Mucosa of descending colon (tissue), 3 donors: Measurements from ENCODE around the gene BTBD9. TPM values are rescaled to one million over a fixed set of nuclear protein-coding genes. Genes with fewer than 3 reads are reported as not detected.
A peak's percentile ranks its signal among the peaks of the same experiment; 100 is the strongest.
"Not testable (repeated sequence)": the region's sequence is repeated elsewhere in the genome, so short reads cannot be mapped to it uniquely, and the experiment has no call there.

Experiments
- ATAC-seq: fragments of 200-7000 bp; cut with Tn5 transposase; one replicate; pipeline ENCODE4 v1.9.1; 2020; ENCODE audit warnings: mild to moderate bottlenecking, moderate library complexity
- DNase-seq, 3 donors: peaks; one replicate each; pipeline ENCODE4 v3.0.0-alpha.2; 2020
- H3K36me3 ChIP-seq: fragments of 200-600 bp; one replicate; pipeline ENCODE4 v1.8.0; 2021; ENCODE audit warnings: low read depth, mild to moderate bottlenecking
- H3K4me1 ChIP-seq: fragments of 200-600 bp; one replicate; pipeline ENCODE4 v1.8.0; 2021; ENCODE audit warnings: low read depth, mild to moderate bottlenecking
- H3K4me3 ChIP-seq: fragments of 200-600 bp; one replicate; pipeline ENCODE4 v1.8.0; 2021; ENCODE audit warnings: mild to moderate bottlenecking
- H3K9me3 ChIP-seq: fragments of 200-600 bp; one replicate; pipeline ENCODE4 v1.8.0; 2021; ENCODE audit warnings: mild to moderate bottlenecking
- intact Hi-C, 2 donors: fragments of 100-400 bp; cut with DNase I in 1 of 2; cut with micrococcal nuclease in 1 of 2; formaldehyde crosslinking; loops; one replicate each; pipeline versions ENCODE4 v1.11.0 to v1.11.1; 2022; cut with DNase I, micrococcal nuclease
- total RNA-seq, 3 donors: library from RNA; stranded (reverse); fragmentation: NEBNext Ultra II Directional in 2 of 3; extraction: Animal tissue kit (Norgen Biotek cat#: 25700) in 2 of 3; gene quantifications; one replicate each; pipeline versions ENCODE4 v1.2.1 to v1.2.4, GENCODE V29; 2021 to 2023
- TF ChIP-seq, protein P1 (sequence below): fragments of 200-600 bp; IDR thresholded peaks from one replicate; pipeline ENCODE4 v1.8.0; 2022; ENCODE audit warnings: antibody characterized with exemption, mild to moderate bottlenecking
- donor health status: DM: no; HTN: no; CAD: no; lungs with moderate emphysema.
- donor health status: DM: no; HTN: no; CAD: no.
- donor health status: DM: no; HTN: yes; CAD: no.

The BTBD9 gene
- total RNA-seq, 3 donors from 2014 or later: 22.4 to 38.8 (median 23.9) TPM

DNA sequence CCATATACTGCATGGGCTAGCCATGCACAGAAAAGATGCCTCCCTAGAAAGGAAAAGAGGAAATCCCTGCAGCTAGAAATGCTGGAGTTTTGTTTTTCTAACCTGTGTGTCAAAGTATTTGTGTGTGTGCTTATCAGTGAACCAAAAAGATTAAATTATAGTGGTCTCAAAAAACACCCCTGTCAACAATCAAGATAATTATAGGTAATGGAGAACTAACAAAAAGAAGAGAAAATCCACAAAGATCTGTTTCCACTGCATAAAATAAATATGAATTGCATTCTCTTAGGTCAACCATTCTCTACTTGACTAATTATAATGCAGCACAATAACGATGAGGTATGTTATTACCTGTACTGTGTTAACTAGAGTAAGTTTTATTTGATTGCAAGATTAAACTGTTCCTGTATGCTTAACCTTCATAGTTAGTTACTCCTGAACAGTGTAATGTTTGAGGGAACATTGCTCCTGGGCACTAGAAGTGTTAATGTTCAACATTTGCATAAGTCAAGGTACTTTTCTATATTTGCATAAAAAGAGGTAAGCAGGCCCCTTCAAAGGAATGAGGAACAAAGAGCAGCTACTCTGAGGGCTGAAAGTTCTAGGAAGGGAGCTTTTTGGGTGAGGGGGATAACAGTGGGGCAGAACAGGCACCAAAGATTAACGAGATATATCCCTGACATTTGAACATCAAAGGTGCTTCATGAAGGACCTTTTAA is 212.1 kb downstream of the BTBD9 start:
- Histone ChIP-seq H3K36me3 (no peaks in the 10 kb centered on the region), H3K4me1 (no peaks in the 10 kb centered on the region), H3K9me3 (no peaks in the 10 kb centered on the region), H3K4me3 (no peak overlapping the region)
- DNase-seq: no peak
- TF ChIP-seq, protein P1, sequence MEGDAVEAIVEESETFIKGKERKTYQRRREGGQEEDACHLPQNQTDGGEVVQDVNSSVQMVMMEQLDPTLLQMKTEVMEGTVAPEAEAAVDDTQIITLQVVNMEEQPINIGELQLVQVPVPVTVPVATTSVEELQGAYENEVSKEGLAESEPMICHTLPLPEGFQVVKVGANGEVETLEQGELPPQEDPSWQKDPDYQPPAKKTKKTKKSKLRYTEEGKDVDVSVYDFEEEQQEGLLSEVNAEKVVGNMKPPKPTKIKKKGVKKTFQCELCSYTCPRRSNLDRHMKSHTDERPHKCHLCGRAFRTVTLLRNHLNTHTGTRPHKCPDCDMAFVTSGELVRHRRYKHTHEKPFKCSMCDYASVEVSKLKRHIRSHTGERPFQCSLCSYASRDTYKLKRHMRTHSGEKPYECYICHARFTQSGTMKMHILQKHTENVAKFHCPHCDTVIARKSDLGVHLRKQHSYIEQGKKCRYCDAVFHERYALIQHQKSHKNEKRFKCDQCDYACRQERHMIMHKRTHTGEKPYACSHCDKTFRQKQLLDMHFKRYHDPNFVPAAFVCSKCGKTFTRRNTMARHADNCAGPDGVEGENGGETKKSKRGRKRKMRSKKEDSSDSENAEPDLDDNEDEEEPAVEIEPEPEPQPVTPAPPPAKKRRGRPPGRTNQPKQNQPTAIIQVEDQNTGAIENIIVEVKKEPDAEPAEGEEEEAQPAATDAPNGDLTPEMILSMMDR: no peak
- intact Hi-C loops: no loop called here
- ATAC-seq: no peak

DNA sequence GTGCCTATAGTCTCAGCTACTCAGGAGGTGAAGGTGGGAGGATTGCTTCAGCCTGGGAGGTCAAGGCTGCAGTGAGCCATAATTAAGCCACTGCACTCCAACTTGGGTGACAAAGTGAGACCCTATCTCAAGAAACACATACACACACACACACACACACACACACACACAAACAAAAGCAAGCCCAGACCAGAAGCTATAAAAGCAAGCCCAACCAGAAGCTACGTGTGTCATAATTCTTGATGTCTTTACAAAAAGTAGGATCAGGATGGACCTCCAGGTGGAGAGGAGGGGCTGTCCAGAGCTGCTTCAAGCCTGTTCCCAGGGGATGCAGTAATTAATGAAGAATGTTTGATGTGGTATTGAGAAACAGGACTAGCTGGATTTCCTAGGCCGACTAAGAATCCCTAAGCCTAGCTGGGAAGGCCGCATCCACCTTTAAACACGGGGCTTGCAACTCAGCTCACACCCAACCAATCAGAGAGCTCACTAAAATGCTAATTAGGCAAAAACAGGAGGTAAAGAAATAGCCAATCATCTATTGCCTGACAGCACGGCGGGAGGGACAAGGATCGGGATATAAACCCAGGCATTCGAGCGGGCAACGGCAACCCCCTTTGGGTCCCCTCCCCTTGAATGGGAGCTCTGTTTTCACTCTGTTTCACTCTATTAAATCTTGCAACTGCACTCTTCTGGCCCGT is 213.8 kb downstream of the BTBD9 start:
- intact Hi-C loops, H3K36me3 ChIP-seq, DNase-seq, ATAC-seq, H3K4me3 ChIP-seq, H3K4me1 ChIP-seq, H3K9me3 ChIP-seq: not testable (repeated sequence)

DNA sequence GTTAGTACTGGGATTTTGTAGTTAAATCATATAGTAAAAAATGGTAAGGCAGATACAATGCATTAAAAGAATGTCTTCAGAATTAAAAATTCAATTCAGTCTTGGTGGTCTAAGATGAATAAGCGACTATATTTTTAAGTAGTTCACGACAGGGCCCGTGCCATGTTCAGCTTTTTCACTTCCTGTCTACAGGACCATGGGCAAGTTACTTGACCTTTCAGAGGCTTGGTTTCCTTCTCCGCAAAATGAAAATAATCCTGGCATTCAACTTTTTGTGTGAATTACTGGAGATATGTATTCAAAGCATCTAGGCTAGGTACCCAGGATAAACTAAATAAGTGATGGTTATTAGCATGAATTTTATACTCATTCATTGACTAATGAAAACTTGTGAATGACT is 216.0 kb downstream of the BTBD9 start:
- no peak for ATAC-seq
- no peaks in the 10 kb centered on the region for H3K9me3 ChIP-seq
- intact Hi-C loops: no loop called here

DNA sequence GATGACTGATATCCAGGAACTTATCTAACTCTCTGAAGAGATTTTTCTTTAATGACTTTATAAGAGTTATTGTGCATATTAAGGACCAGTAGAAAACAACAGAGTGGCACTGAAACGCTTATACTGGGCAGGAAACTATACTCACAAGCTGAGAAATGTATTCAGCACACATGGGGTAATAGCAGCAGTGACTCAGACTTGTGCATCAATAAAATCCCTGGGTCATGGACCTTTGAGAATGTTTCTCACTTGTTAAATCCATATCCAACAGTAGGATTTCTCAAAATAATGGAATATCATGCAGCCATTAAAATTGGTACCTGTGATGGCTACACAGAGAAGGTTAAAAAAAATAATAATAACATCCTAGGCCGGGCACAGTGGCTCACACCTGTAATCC is 219.5 kb downstream of the BTBD9 start:
- ATAC-seq (peak; percentile 41), DNase-seq (no peak)
- Histone ChIP-seq H3K4me1 (no peaks in the 10 kb centered on the region), H3K36me3 (no peaks in the 10 kb centered on the region), H3K9me3 (no peaks in the 10 kb centered on the region), H3K4me3 (no peak overlapping the region)
- TF ChIP-seq, protein P1: no peak
- intact Hi-C loops: no loop called here

More for the DNA sequence above, 216.0 kb downstream of the BTBD9 start:
- Histone ChIP-seq H3K4me1 (no peaks in the 10 kb centered on the region), H3K4me3 (no peak overlapping the region), H3K36me3 (no peaks in the 10 kb centered on the region)
- no peak for DNase-seq
- TF ChIP-seq, protein P1: no peak

DNA sequence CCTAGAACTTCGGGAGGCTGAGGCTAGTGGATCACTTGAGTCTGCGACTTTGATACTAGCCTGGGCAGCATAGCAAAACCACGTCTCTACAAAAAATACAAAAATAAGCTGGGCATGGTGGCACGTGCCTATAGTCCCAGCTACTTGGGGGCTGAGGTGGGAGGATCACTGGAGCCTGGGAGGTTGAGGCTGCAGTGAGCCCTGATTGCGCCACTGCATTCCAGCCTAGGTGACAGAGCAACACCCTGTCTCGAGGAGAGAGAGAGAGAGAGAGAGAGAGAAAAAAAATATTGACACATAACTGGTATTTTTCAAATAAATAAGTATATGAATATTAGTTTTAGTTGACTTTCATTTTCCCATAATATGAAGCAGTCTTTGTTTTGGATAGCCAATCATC is 222.2 kb downstream of the BTBD9 start:
- intact Hi-C loops: no loop called here
- no peaks in the 10 kb centered on the region for H3K36me3 ChIP-seq
- H3K9me3 ChIP-seq: no peaks in the 10 kb centered on the region
- no peak for DNase-seq
- no peak overlapping the region for H3K4me3 ChIP-seq
- TF ChIP-seq, protein P1: no peak
- no peaks in the 10 kb centered on the region for H3K4me1 ChIP-seq
- no peak for ATAC-seq

DNA sequence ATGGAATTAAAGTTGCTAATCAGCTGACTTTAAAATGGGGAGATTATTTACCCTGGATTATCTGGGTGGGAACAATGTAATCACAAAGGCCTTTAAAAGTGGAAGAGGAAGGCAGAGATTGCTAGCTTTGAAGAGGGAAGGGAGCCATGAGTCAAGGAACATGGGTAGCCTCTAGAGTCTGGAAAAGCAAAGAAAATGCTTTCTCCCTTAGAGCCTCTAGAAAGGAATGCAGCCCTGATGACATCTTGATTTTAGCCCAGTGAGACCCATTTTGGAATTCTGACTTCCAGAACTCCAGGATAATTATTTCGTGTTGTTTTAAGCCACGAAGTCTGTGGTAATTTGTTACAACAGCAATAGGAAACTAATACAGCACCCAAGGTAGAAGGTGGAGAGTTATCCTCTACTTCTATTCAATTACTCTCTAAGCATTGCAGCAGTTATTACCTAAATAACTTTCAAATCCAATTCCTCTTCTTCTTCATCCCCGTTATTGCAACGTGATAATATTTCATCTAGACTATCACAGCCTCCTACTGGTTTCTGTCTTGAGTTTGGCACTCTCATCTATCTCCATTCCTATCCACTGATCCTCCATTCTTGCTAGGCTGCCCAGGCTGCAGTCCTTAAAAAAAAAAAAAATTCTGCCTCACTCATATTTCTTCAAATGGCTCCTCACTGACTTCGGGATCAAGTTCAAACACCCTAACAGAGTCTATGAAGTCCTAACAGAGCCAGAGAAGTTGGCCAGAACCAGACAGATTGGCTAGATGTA is 224.3 kb downstream of the BTBD9 start:
- intact Hi-C loops: no loop called here
- Histone ChIP-seq H3K36me3 (no peaks in the 10 kb centered on the region), H3K4me1 (no peaks in the 10 kb centered on the region), H3K9me3 (no peaks in the 10 kb centered on the region), H3K4me3 (no peak overlapping the region)
- no peak for ATAC-seq
- DNase-seq: no peak
- TF ChIP-seq, protein P1: no peak
